ENCODE data around the gene SPATA17. TPM values are rescaled to one million over a fixed set of nuclear protein-coding genes. Genes with fewer than 3 reads are reported as not detected.

SPATA17 gene
- total and polyA plus RNA-seq, 2 of the 13 experiments (the other 11 are each of a cell fraction or from before 2014, with no cell fraction given) = 0.48 to 1.7 TPM

DNA sequence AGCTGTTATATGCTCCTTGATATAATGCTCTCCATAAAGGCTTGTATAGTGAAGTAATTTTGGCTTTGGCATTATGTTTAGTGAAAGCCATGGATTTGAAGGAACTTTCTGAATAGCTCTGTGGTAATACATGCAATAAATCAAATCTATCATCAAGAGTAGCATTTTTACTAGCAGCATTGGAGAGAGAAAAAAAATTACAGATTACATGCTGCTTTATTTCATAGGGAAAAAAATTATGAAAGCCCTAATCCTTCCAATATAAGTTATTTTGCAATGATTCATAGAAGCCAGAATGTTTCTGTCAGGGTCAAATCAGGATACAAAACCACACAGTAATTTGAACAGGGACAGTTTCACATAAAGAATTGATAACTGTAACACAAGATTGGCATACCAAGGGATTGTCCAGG is 250.0 kb downstream of the SPATA17 start:
- Histone ChIP-seq H4K20me1 (ENCODE audit: insufficient read depth, low read length) (no peaks in the 10 kb centered on the region), H3K4me3 (replicated peaks in 1 of 3; ENCODE audit: insufficient read depth in 1 of 3, low read depth in 2 of 3, low read length in 3 of 3) (no peak overlapping the region), H3K9me3 (ENCODE audit: low read length) (no peaks in the 10 kb centered on the region), H3K9ac (ENCODE audit: insufficient read depth, low read depth, low read length) (no peak overlapping the region), H3K4me1 (ENCODE audit: insufficient read depth, low read length) (no peaks in the 10 kb centered on the region), H3K79me2 (ENCODE audit: insufficient read depth, low read length) (no peaks in the 10 kb centered on the region), H2AFZ (ENCODE audit: low read length) (no peak overlapping the region), H3K36me3 (replicated peaks in 1 of 2; ENCODE audit: control insufficient read depth in 1 of 2, insufficient read depth in 2 of 2, low read length in 2 of 2) (no peaks in the 10 kb centered on the region), H3K4me2 (ENCODE audit: low read depth, low read length) (no peak overlapping the region), H3K27ac (ENCODE audit: extremely low read length, insufficient read depth, low read length) (no peak overlapping the region), H3K27me3 (ENCODE audit: control insufficient read depth in 1 of 2, insufficient read depth in 2 of 2, low read length in 2 of 2) (no peaks in the 10 kb centered on the region)
- no peak for DNase-seq (ENCODE audit: low spot score)
- intact Hi-C loops (cut with micrococcal nuclease; ENCODE audit: unreplicated experiment) (no loop called here), in situ Hi-C loops (cut with HindIII; ENCODE audit: extremely low pct_ligation_motif_present, low pct_unique_long_range_greater_than_20kb) (no loop called here)
- BruUV-seq (replicated peaks) = no TSS peak
- CTCF ChIA-PET (ENCODE audit: low intra/inter-chr PET ratio, low total read pairs) = no interaction called here
- FAIRE-seq = no peak
- ATAC-seq = no peak
- no peak for TF ChIP-seq MLX (CRISPR knock-in tag; IDR thresholded peaks at IDR 0.05)
- no peak for TF ChIP-seq ZIK1 (CRISPR knock-in tag; IDR thresholded peaks at IDR 0.05; ENCODE audit: borderline replicate concordance, low read depth)
- no peak for TF ChIP-seq ZNF232 (CRISPR knock-in tag; IDR thresholded peaks at IDR 0.05; ENCODE audit: borderline replicate concordance)
- no peak for TF ChIP-seq ZNF589 (CRISPR knock-in tag; conservative IDR thresholded peaks at IDR 0.05)
- TF ChIP-seq ZNF883 (CRISPR knock-in tag; IDR thresholded peaks at IDR 0.05; ENCODE audit: not compliant biosample characterization) = no peak
- no peak for TF ChIP-seq ZNF276 (CRISPR knock-in tag; IDR thresholded peaks at IDR 0.05; ENCODE audit: low read depth)
- TF ChIP-seq ATF7-NPFF (CRISPR knock-in tag; IDR thresholded peaks at IDR 0.05; ENCODE audit: low read depth) = no peak
- no peak for TF ChIP-seq IRF2 (CRISPR knock-in tag; IDR thresholded peaks at IDR 0.05)
- TF ChIP-seq REPIN1 (CRISPR knock-in tag; IDR thresholded peaks at IDR 0.05; ENCODE audit: borderline replicate concordance, low read depth) = no peak
- no peak for TF ChIP-seq ZNF431 (CRISPR knock-in tag; IDR thresholded peaks at IDR 0.05; ENCODE audit: borderline replicate concordance, low read depth)
- no peak for TF ChIP-seq REXO4 (CRISPR knock-in tag; IDR thresholded peaks at IDR 0.05; ENCODE audit: borderline replicate concordance)
- no peak for TF ChIP-seq SOX13 (IDR thresholded peaks at IDR 0.05)
- no peak for TF ChIP-seq SOX13 (CRISPR knock-in tag; conservative IDR thresholded peaks at IDR 0.05 in 1 of 2, IDR thresholded peaks at IDR 0.05 in 1 of 2)
- TF ChIP-seq U2AF2 (IDR thresholded peaks at IDR 0.05; ENCODE audit: low read depth, low read length) = no peak
- TF ChIP-seq ZSCAN22 (CRISPR knock-in tag; IDR thresholded peaks at IDR 0.05) = no peak
- POLR2A ChIA-PET = no interaction called here

All from HepG2 (cell line).